ENCODE data around the gene USP5.

The USP5 gene

DNA sequence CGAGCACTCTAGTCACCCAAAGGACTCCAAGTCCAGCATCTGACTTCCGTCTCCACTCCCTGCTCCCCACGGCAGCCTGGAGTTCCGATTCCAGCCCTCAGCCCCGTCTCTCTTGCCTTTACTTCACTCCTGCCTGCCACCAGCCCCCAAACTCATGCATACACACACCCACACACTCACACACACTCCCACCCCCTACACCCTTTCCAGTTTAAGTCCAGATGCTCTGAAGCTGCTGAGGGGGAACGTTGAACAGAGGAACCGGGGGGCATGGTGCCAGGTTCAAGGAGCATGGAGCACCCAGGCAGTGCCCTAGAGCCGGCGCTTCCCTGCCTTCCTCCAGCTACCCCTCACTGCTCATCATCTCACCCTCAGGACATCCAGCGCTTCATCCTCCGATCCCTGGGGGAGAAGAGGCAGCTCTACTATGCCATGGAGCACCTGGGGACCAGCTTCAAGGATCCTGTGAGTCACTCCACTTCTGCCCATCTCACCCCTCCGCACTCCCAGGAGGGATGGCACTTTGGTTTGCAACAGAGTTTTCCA is 20.4 kb upstream of the USP5 start:
- TF ChIP-seq POLR2A (IDR thresholded peaks at IDR 0.05; ENCODE audit: extremely low read depth, insufficient read length) (no peak), MYC (IDR thresholded peaks at IDR 0.05; ENCODE audit: low read depth, low read length) (no peak)
- TF ChIP-seq, protein P1, sequence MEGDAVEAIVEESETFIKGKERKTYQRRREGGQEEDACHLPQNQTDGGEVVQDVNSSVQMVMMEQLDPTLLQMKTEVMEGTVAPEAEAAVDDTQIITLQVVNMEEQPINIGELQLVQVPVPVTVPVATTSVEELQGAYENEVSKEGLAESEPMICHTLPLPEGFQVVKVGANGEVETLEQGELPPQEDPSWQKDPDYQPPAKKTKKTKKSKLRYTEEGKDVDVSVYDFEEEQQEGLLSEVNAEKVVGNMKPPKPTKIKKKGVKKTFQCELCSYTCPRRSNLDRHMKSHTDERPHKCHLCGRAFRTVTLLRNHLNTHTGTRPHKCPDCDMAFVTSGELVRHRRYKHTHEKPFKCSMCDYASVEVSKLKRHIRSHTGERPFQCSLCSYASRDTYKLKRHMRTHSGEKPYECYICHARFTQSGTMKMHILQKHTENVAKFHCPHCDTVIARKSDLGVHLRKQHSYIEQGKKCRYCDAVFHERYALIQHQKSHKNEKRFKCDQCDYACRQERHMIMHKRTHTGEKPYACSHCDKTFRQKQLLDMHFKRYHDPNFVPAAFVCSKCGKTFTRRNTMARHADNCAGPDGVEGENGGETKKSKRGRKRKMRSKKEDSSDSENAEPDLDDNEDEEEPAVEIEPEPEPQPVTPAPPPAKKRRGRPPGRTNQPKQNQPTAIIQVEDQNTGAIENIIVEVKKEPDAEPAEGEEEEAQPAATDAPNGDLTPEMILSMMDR (IDR thresholded peaks at IDR 0.05; ENCODE audit: low read depth, low read length) = no peak
- TF ChIP-seq, protein P2, sequence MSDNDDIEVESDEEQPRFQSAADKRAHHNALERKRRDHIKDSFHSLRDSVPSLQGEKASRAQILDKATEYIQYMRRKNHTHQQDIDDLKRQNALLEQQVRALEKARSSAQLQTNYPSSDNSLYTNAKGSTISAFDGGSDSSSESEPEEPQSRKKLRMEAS (IDR thresholded peaks at IDR 0.05; ENCODE audit: low read depth, low read length) = no peak
- no peak overlapping the region for H3K4me3 ChIP-seq (ENCODE audit: low read depth, low read length)
- DNase-seq (ENCODE audit: low read depth) = no peak

DNA sequence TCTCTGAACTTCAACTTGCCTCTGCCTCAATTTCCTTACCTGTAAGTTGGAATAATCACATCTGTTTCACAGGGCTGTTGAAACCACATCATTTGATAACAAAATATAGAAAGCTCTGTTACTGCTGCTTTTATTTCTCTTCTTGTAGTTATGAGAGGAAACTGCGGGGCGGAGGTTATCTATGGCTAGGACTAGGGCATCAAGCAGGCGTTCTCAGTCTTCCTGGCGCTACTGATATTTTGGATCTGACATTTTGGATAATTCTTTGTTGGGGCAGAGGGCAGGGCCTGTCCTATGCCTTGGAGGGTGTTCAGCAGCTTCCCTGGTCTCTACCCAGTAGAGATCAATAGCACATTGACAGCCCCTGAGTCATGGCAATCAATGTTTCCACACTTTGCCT is 19.8 kb upstream of the USP5 start:
- DNase-seq (ENCODE audit: low read depth) = no peak
- no peak overlapping the region for H3K4me3 ChIP-seq (ENCODE audit: low read depth, low read length)
- no peak for TF ChIP-seq POLR2A (IDR thresholded peaks at IDR 0.05; ENCODE audit: extremely low read depth, insufficient read length)
- TF ChIP-seq, protein P1 (IDR thresholded peaks at IDR 0.05; ENCODE audit: low read depth, low read length) = no peak
- TF ChIP-seq MYC (IDR thresholded peaks at IDR 0.05; ENCODE audit: low read depth, low read length) = no peak
- TF ChIP-seq, protein P2 (IDR thresholded peaks at IDR 0.05; ENCODE audit: low read depth, low read length) = no peak

DNA sequence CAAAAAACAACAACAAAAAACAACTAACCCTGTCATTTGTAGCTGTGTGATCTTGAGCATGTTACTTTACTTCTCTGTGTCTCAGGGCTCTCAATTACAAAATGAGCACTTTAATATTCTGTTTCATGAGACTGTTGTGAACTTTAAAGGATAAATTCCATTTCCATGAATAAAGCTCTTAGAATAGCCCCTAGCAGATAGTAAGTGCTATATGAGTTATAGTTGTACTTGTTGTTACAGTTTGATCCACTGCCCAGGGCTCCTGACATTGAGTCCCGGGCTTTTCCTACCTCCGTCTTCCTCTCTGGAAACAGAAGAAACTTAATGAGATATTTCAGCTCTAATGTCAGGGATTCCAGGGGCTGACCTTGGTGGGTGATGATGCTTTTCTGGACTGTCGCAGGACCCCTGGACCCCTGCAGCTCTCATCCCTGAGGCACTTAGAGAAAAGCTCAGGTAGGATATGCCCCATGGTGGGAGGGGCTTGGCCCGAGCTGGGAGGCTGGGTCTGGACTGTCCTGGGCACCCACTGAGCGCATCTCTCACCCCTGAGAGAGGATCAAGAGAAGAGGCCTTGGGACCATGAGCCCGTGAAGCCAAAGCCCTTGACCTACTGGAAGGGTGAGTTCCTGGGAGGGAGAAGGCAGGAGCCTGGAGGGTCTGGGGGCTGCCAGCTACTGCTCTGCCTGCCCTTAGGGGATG is 18.6 kb upstream of the USP5 start:
- no peak for DNase-seq (ENCODE audit: low read depth)
- TF ChIP-seq MYC (IDR thresholded peaks at IDR 0.05; ENCODE audit: low read depth, low read length) (no peak), POLR2A (IDR thresholded peaks at IDR 0.05; ENCODE audit: extremely low read depth, insufficient read length) (no peak)
- TF ChIP-seq, protein P2 (IDR thresholded peaks at IDR 0.05; ENCODE audit: low read depth, low read length) = no peak
- TF ChIP-seq, protein P1 (IDR thresholded peaks at IDR 0.05; ENCODE audit: low read depth, low read length) = no peak
- H3K4me3 ChIP-seq (ENCODE audit: low read depth, low read length) = no peak overlapping the region

DNA sequence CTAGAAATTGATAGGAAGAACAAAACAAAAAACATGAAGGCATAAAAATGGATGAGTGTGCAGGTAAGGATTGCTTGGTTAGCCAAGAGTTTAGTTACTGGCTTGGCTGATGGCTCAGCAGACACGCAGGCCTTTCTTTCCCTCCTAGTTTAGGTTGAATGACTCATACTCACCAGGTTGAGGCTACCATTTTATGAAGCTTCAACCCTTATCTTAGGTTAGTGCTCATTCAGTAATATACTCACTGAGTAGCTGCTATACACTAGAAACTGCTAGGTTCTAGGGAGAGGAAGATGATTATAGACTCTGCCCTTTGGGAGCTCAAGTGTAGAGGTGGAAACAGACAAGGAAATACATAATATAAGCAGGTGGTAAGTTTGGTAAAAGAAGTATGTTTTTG is 17.7 kb upstream of the USP5 start:
- H3K4me3 ChIP-seq (ENCODE audit: low read depth, low read length) = no peak overlapping the region
- TF ChIP-seq, protein P1 (IDR thresholded peaks at IDR 0.05; ENCODE audit: low read depth, low read length) = no peak
- TF ChIP-seq POLR2A (IDR thresholded peaks at IDR 0.05; ENCODE audit: extremely low read depth, insufficient read length) = no peak
- TF ChIP-seq, protein P2 (IDR thresholded peaks at IDR 0.05; ENCODE audit: low read depth, low read length) = no peak
- no peak for TF ChIP-seq MYC (IDR thresholded peaks at IDR 0.05; ENCODE audit: low read depth, low read length)
- DNase-seq (ENCODE audit: low read depth) = no peak

DNA sequence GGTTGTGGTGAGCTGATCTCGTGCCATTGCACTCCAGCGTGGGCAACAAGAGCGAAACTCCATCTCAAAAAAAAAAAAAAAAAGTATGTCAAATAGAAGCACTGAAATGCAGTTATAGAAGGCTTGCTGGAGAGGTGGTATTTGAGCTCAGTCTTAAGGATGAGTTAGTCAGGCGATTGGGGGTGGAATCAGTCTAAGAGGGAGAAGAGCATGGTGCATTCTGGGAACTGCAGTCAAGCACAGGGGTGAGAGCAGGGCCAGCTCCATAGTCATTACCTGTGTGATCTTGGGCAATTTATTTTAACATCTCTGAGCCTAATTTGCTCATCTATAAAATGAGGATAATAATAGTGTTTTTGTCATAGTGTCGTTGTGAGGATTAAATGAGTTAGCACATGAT is 17.1 kb upstream of the USP5 start:
- DNase-seq (ENCODE audit: low read depth) = no peak

More for the DNA sequence above, 17.1 kb upstream of the USP5 start:
- no peak for TF ChIP-seq POLR2A (IDR thresholded peaks at IDR 0.05; ENCODE audit: extremely low read depth, insufficient read length)
- TF ChIP-seq, protein P1 (IDR thresholded peaks at IDR 0.05; ENCODE audit: low read depth, low read length) = no peak
- TF ChIP-seq, protein P2 (IDR thresholded peaks at IDR 0.05; ENCODE audit: low read depth, low read length) = no peak
- TF ChIP-seq MYC (IDR thresholded peaks at IDR 0.05; ENCODE audit: low read depth, low read length) = no peak
- no peak overlapping the region for H3K4me3 ChIP-seq (ENCODE audit: low read depth, low read length)

All from NB4 (cell line).